Inflammatory macrophage treated with lipopolysaccharide for 4 hours (primary cell): ENCODE measurements around the gene ARHGAP42.
"Not testable (repeated sequence)": the region's sequence is repeated elsewhere in the genome, so short reads cannot be mapped to it uniquely, and the experiment has no call there.

Source experiments
- DNase-seq: peaks from one replicate; pipeline ENCODE4 v3.0.0-alpha.2; 2020

The ARHGAP42 gene

GRCh38 chr11:100687054-100687629 is at the start of gene ARHGAP42:
Gene ARHGAP42 (plus strand): TSS chr11:100687288. CDS start chr11:100687679, 391 bp downstream.
- DNase-seq, result peak; percentile 22

- DNase-seq, result no peak
Observed at GRCh38 chr11:100637706-100638105, 49.4 kb upstream of the ARHGAP42 start.

- DNase-seq, result no peak
Observed at GRCh38 chr11:100638648-100639047, 48.4 kb upstream of the ARHGAP42 start.

GRCh38 chr11:100639140-100639539 is 47.9 kb upstream of the ARHGAP42 start:
- DNase-seq, result no peak

- no peak for DNase-seq
Observed at GRCh38 chr11:100640071-100640470, 47.0 kb upstream of the ARHGAP42 start.

GRCh38 chr11:100640646-100641045 is 46.4 kb upstream of the ARHGAP42 start:
- no peak for DNase-seq

- no peak for DNase-seq
Observed at GRCh38 chr11:100641456-100641855, 45.6 kb upstream of the ARHGAP42 start.

GRCh38 chr11:100646545-100646944 is 40.5 kb upstream of the ARHGAP42 start:
- no peak for DNase-seq

- DNase-seq, result no peak
Observed at GRCh38 chr11:100647861-100648260, 39.2 kb upstream of the ARHGAP42 start.

GRCh38 chr11:100663583-100663982 is 23.5 kb upstream of the ARHGAP42 start:
- no peak for DNase-seq

GRCh38 chr11:100663996-100664395 is 23.1 kb upstream of the ARHGAP42 start:
- no peak for DNase-seq

- not testable (repeated sequence) for DNase-seq
Observed at GRCh38 chr11:100666816-100667215, 20.3 kb upstream of the ARHGAP42 start.

- DNase-seq, result no peak
Observed at GRCh38 chr11:100667449-100667848, 19.6 kb upstream of the ARHGAP42 start.

- DNase-seq, result no peak
Observed at GRCh38 chr11:100670140-100670539, 16.9 kb upstream of the ARHGAP42 start.

GRCh38 chr11:100671471-100671870 is 15.6 kb upstream of the ARHGAP42 start:
- no peak for DNase-seq

- DNase-seq, result no peak
Observed at GRCh38 chr11:100672498-100673033, 14.5 kb upstream of the ARHGAP42 start.

- DNase-seq, result no peak
Observed at GRCh38 chr11:100673063-100673462, 14.0 kb upstream of the ARHGAP42 start.

GRCh38 chr11:100674212-100674611 is 12.9 kb upstream of the ARHGAP42 start:
- DNase-seq, result no peak

GRCh38 chr11:100675115-100675650 is 11.9 kb upstream of the ARHGAP42 start:
- no peak for DNase-seq

GRCh38 chr11:100676901-100677300 is 10.2 kb upstream of the ARHGAP42 start:
- no peak for DNase-seq

GRCh38 chr11:100677796-100678195 is 9.3 kb upstream of the ARHGAP42 start:
- no peak for DNase-seq

- no peak for DNase-seq
Observed at GRCh38 chr11:100680070-100680469, 7.0 kb upstream of the ARHGAP42 start.

- DNase-seq, result peak; percentile 65
Observed at GRCh38 chr11:100681064-100681502, 6.0 kb upstream of the ARHGAP42 start.

GRCh38 chr11:100682247-100682969 is 4.7 kb upstream of the ARHGAP42 start:
- no peak for DNase-seq
